NCI-H460 (cell line): ENCODE measurements around the gene POC1A. TPM values are rescaled to one million over a fixed set of nuclear protein-coding genes. Genes with fewer than 3 reads are reported as not detected.

Source experiments
- DNase-seq: peaks from one replicate; pipeline ENCODE4 v3.0.0-alpha.2; 2016; ENCODE audit warnings: low read depth; ENCODE audit errors: extremely low read depth
- polyA plus RNA-seq: library from polyadenylated mRNA; depleted of rRNA; stranded (reverse); fragments of >200 nt; gene quantifications from 2 replicates; pipeline ENCODE4 v1.2.3, GENCODE V29; 2014; cell fraction: nucleus; rRNA removed
- total RNA-seq: library from RNA; depleted of rRNA; stranded (reverse); fragments of >200 nt; shearing (Covaris generic); gene quantifications from 2 replicates; pipeline ENCODE4 v1.2.3, GENCODE V29; 2014; rRNA removed

POC1A gene
- 10.7 and 11.0 TPM in 2 replicates for total RNA-seq
- 10.5 and 16.8 TPM in 2 replicates for polyA plus RNA-seq

DNA sequence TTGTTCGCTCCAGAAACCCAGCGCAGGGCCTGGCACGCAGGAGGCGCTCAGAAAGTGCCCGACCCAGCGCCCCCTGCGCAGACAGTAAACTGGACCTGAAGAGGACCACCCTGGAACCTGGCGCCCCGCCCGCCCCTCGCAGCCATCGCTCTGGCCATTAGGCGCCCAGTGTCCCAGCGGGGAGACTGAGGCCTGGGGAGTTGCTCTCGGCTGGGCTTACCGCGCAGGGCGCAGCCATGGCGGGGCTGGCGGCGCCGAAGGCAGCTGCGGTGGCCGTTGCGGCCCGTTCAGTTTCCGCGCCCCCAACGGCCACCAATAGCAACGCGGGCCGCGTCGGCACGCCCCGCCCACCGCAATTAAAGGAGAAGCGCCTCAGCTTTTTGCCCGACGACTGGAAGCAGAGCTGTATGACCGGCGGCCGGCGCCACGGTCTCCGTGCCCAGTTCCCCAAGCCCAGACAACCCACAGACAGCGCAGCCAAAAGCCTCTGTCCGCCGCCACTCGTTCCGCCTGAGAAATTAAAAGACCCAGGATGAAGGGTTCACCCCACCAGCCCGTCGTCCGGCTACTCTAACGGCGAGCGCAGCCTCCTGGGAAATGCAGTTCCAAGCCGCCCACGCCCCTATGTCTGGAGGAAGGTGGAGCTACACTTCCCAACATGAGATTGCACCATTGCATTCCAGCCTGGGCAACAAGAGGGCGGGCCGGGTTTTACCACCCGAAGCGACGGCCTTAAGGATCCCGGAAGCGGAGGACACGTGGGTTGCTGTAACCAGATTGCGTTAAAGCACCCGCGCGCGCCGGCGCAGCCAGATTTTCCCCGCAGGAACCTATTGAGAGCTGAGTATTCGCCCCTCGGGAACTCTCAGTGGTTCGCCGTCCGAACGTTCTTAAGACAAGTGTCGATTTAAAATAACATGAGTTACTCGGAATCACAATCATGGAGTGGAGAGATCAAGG, at the start of gene POC1A:
POC1A (minus strand) TSS at position 289 of the 960 bp plus-strand sequence; CDS start at position 238, 51 bp downstream.
- DNase-seq, result peak; percentile 96

GRCh38 chr3:52203701-52204100, 49.5 kb upstream of the POC1A start:
- no peak for DNase-seq

GRCh38 chr3:52202384-52203077, 48.3 kb upstream of the POC1A start:
- no peak for DNase-seq

GRCh38 chr3:52200981-52201679, 46.9 kb upstream of the POC1A start:
- no peak for DNase-seq

- no peak for DNase-seq
Measured at GRCh38 chr3:52198643-52199608, 44.7 kb upstream of the POC1A start.

- peak; percentile 76 for DNase-seq
Measured at GRCh38 chr3:52197842-52198625, 43.8 kb upstream of the POC1A start, which contains the start of gene ALAS1. Gene ALAS1, plus strand, starts transcription at chr3:52198160. Its CDS starts 1,082 bp downstream, at chr3:52199242.

GRCh38 chr3:52197499-52197841, 43.2 kb upstream of the POC1A start:
- DNase-seq, result no peak

- no peak for DNase-seq
Measured at GRCh38 chr3:52196977-52197376, 42.8 kb upstream of the POC1A start.

GRCh38 chr3:52195823-52196331, 41.7 kb upstream of the POC1A start:
- no peak for DNase-seq

DNA sequence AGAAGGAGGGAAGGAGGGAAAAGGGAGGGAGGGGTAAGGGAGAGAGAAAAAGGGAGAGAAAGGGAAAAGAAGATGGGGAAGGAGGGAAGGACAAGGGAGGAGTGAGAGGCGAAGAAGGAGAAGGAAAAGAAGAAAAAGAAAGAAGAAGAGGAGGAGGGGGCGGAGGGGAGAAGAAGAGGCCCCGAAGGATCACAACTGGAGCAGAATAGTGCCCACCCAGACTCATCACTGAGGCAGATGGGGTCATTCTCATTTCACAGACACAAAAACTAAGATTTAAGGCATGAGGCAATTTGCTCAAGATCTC, 41.0 kb upstream of the POC1A start:
- no peak for DNase-seq

DNA sequence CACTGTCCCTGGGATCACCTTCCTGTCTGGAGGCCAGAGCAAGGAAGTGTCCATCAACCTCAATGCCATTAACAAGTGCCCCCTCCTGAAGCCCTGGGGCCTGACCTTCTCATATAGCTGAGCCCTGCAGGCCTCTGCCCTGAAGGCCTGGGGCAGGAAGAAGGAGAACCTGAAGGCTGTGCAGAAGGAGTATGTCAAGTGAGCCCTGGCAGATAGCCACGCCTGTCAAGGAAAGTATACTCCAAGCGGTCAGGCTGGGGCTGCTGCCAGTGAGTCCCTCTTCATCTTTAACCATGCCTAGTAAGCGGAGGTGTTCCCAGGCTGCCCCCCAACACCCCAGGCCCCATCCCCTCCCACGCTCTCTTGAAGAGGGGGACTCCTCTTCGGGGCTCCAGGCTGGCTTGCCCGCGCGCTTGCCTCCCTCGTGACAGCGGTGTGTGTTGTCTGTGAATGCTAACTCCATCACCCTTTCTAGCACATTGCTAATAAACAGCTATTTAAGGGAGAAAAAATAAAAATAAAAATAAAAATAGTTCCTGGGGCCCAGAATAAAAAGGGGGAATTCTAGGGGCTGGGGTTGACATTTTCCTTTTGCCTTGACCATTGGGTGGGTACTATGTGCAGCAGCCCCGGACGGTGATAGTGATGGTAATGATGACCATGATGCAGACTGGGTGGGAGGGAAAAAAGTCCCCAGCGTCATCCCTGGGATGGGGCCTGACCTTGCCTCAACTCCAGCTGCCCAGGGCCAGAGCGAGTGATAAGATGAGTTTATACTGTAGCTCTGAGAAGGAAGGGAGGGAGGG, 40.5 kb upstream of the POC1A start:
- DNase-seq, result no peak

DNA sequence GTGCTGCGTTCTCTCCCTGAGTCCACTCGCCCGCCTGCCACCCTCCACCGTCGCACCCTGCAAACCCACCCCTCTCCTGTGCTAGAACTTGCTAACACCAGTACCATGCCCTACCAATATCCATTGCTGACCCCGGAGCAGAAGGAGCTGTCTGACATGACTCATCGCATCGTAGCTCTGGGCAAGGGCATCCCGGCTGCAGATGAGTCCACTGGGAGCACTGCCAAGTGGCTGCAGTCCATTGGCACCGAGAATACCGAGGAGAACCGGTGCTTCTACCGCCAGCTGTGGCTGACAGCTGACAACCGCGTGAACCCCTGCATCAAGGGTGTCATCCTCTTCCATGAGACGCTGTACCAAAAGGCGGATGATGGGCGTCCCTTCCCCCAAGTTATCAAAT, 38.8 kb upstream of the POC1A start:
- no peak for DNase-seq

- DNase-seq, result no peak
Measured at GRCh38 chr3:52191663-52192062, 37.4 kb upstream of the POC1A start.

GRCh38 chr3:52190294-52191074, 36.3 kb upstream of the POC1A start:
- no peak for DNase-seq

- no peak for DNase-seq
Measured at GRCh38 chr3:52188556-52188955, 34.3 kb upstream of the POC1A start.

DNA sequence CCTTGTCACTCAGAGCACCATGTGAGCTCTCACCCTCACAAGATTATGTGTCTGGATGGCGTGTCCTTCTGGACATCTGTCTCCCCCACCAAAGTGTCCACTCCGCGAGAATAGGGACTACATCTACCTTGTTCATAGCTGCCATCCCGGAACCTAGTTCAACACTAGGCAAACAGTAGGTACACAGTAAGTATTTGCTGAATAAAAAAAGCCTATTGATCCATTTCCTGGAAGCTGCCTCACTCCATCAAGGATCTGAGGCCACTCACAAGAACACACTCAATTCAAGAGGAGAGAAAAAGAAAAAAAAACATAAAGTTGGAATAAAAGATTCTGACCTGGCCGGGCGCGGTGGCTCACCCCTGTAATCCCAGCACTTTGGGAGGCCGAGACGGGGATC, 32.5 kb upstream of the POC1A start:
- DNase-seq, result no peak

DNA sequence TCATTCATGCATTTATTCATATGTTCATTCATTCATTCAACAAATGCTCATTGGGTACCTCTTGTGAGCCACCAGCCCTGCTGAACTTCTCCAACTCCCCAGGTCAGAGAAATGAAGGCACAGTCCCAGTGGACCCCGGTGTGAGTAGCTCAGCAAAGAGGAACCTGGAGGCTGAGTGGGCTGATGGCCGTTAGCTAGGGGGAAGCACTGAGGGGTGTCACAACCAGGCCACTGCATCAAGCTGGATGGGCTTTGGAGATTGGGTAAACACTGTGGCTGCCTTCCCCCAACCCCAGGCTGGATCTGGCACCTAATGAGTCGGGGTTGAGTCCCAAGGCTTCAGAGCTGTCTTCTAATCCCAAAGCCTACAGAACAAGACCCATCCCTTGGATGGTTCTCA, 31.6 kb upstream of the POC1A start:
- no peak for DNase-seq
